OCI-M2 (cell line): ENCODE measurements around the gene HOXD1.

Experiments
- DNase-seq: peaks from one replicate; lab custom pipeline; 2025; ENCODE audit not compliant: unreplicated experiment; lab: John Stamatoyannopoulos, UW

Gene HOXD1

DNA sequence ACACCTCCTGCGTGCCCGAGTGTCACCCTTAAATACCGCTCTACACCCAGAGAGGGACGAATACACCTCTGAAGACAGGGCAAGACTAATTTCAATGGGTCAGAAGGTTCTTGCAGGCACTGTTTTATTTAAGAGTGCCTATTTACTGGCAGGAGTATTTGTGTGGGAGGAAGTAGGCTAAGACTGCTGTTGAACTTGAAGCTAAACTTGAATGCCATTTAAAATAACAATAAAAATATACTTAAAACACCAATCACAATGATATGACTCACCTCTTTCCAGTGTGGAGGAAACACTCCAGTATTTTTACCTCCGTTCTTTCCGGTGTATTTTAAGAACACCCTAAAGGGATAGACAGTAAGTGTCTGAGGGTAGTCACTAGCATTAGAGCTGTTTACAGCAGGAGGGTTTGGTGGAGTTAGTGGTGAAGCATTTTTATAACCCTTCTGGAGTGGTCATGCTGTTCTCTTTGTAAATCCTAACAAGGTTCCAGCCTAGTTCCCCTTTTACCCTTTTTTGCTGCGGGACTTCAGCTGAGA, 9.6 kb upstream of the HOXD1 start:
- DNase-seq, result no peak

GRCh38 chr2:176181551-176181950, 6.9 kb upstream of the HOXD1 start:
- DNase-seq, result no peak

GRCh38 chr2:176182671-176183070, 5.8 kb upstream of the HOXD1 start:
- DNase-seq, result no peak

DNA sequence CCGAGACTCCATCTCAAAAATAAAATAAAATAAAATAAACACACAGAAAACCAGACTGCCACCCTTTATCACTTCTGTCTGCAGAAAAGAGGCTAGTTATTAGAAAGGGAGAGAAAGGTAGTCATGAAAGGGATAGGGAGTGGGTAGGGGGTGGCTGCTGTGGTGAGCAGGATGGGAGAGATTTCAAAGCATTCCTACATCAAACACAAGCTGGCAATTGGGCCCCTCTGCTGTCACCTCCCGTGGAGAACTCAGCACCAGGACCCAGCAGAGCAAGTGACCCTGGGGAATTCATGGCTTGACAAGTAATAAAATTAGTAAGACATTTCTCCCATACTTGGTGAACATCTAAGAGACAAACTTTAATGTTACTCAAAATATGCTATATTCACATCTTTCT, 3.7 kb upstream of the HOXD1 start:
- no peak for DNase-seq

- no peak for DNase-seq
Observed at GRCh38 chr2:176186024-176186423, 2.4 kb upstream of the HOXD1 start.

DNA sequence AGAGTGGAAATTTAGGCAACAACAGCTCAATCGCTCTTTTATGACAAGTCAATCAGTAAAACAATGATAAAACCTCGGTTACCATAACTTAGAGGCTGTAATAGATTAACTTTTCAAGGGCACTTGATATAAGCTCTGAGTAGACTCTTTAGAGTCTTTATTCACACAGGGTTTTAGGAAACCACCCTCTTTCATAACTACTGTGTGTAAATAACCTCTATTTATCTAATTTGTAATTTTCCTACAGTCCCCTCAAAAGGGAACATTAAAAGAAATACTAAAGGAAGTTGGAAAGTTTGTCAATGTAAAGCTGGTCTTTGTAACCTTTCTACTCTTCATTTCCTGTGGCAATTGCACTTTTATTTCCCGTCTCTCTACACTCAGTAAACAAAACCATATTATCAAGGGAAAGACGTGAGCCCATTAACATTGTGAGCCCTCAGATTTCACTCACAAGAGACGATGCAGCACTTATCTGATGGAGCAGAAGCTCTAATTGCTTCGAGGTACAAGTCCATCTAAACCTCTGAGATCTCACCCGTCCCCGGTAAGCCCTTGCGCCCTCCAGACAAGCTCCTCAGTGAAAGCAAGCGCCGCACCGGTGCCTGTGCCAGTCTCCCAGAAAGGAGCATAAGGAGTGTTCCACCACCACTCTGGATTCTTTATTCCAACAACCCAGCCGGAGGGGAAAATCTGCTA, 1.1 kb upstream of the HOXD1 start:
- DNase-seq, result no peak

DNA sequence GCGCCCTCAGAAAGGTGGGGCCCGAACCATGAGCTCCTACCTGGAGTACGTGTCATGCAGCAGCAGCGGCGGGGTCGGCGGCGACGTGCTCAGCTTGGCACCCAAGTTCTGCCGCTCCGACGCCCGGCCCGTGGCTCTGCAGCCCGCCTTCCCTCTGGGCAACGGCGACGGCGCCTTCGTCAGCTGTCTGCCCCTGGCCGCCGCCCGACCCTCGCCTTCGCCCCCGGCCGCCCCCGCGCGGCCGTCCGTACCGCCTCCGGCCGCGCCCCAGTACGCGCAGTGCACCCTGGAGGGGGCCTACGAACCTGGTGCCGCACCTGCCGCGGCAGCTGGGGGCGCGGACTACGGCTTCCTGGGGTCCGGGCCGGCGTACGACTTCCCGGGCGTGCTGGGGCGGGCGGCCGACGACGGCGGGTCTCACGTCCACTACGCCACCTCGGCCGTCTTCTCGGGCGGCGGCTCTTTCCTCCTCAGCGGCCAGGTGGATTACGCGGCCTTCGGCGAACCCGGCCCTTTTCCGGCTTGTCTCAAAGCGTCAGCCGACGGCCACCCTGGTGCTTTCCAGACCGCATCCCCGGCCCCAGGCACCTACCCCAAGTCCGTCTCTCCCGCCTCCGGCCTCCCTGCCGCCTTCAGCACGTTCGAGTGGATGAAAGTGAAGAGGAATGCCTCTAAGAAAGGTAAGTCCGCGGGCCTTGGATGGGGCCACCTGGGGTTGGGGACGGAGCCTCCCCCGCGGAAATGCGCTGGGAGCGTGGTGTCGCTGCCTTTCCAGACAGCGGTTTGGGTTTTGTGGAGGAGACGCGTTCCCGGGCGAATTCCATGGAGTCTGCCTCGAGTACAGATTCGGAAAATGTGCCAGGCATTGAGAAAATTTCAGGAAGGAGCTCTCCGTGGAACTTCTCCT, 559 bp downstream of the HOXD1 start:
- DNase-seq, result no peak

- DNase-seq, result no peak
Observed at GRCh38 chr2:176189681-176190641, 1.5 kb downstream of the HOXD1 start.

DNA sequence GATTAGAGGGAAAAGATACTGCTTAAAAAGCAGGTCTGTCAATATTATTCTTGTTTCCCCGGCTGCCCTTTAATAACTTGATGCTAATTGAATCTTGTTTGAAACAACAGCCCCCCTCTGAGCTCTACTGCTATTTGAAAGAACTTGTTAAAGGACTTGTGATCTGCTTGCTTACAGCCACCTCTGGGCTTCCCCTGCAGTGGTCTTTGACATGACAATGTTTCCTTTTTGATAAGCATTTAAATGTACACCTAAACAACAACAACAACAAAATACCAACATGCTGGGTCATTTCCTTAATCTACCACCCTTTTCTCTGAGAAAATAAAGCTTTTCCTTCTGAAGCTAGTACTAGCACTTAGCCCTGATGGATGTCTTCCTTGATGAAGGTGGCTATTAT, 3.9 kb downstream of the HOXD1 start:
- no peak for DNase-seq

DNA sequence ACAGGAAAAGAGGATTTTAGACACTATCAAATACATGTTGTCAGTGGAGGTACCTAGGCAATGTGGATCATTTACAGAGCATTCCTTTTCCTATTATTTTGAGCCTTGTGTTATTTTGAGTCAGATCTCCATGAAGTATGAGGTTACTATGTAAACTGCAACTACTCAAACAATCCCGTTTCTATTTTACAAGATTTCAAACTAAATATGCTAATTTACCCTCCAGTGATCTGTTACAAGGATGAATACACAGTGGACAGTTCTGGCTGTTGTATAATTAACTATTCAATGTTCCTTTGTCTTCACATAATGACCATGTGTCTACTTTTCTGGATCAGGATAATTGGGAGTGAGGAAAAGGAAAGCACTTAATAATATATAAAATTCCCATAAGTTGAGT, 4.6 kb downstream of the HOXD1 start:
- no peak for DNase-seq

DNA sequence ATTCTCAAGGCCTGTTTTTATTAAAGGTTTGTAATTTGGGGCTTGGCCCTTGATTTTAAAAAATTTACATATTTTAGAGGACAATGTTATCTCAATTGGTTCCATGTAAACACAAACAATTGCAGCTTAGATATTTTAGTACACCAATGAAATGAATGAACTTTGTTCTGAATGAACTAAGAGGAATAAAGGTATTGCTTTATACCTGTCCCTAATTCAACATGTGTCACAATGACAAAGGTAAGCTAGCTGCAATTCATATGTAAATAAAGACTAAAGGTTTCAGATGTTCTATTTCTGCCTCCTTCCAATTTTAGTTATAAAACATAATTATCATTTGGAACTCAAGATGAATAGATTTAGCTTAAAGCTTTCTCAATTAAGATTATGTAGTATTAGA, 11.4 kb downstream of the HOXD1 start:
- DNase-seq, result no peak

GRCh38 chr2:176200971-176201370, 12.5 kb downstream of the HOXD1 start:
- DNase-seq, result no peak

DNA sequence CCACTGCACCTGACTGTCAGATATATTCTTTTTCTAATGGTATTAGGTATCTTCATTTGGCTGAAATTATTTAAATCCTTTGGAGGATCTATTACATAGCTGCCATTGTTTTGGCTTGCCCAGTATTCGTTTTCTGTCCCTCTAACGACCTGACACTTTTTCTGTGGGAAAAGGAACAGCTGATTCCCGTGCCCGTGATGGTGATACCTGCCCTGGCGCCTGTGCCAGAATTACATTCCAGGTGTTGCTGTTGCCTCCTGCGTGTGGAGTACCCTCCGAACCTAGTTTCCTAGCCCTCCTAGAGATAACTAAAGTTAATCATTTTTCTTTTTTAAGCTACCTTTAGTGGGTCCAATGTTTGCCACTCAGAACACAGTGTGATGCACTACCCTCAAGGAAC, 14.0 kb downstream of the HOXD1 start:
- no peak for DNase-seq

- DNase-seq, result no peak
Observed at GRCh38 chr2:176205126-176205525, 16.7 kb downstream of the HOXD1 start.

GRCh38 chr2:176206136-176206535, 17.7 kb downstream of the HOXD1 start:
- no peak for DNase-seq

GRCh38 chr2:176206682-176207081, 18.2 kb downstream of the HOXD1 start:
- no peak for DNase-seq

DNA sequence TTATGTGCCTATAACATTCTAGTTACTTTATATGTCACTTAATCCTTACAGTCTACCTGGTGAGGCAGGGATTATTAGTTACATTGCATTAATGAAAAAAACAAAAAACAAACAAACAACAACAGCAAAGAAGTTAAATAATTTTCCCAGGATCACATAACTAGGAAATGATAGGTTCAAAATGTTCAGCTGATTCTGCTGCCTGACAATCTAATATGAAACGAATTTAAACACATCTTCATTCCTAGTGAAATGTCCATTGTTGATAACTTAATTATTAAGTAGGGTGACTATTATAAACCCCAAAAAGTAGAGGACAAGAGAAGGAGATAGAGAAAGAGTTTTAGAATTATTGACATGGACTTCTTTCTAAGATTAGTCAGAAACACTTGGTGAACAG, 22.6 kb downstream of the HOXD1 start:
- no peak for DNase-seq

DNA sequence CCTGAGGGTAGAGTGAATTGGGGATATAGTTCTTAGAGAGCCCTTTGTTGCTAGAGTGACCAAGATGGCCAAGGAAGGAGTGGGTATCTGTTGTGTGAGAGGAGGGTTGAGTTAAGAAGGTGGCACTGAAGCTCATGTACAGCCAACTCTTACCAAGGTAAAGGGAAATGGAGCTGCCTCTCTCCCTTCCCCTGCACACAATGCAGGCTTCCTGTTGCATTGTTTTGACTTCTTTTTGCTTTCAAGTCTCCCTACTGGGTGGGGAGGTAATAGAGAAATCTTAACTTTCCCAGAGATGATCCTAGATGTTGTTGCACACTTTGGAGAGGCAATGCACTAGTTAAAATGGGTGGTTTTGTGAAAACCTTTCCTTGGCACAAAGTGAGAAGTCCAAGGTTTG, 23.8 kb downstream of the HOXD1 start:
- no peak for DNase-seq

DNA sequence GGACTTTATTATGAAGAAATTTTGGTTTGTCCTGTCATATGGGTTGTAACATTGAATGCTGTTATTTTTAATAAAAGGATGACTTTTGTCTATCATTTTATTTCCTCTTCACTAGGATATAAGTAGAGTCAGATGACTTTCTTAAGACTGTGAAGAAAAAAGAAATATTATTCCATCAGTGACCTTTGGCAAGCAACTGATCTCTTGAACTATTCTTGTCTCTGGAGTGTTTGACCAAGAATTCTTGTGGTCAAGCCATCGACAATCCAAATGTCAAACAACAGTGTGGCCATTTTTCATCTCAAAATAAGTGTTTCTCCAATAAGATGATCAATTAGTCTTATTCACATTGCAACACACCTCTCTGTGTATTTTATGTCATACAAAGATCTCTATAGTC, 24.9 kb downstream of the HOXD1 start:
- no peak for DNase-seq

GRCh38 chr2:176227874-176228273, 39.4 kb downstream of the HOXD1 start:
- no peak for DNase-seq

DNA sequence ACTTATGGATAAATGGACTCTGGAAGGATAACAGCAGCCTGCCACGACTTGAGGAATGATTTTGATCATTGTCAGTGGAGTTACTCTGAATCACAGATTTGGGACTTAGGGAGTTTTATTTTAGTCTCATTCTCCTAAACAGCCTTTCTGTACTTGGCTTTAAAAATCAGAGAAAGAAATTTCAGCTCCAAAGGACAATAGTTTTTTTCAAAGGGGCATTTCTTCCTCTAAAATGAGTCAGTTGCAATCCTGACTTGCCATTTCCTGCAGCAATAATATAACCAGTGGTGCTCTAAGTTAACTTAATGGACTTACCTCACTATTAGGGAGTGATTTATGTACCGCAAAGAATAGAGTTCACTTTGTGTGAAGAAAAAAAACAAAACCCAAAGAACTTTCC, 45.7 kb downstream of the HOXD1 start:
- DNase-seq, result no peak
